Tibial nerve (tissue), 4 donors: ENCODE measurements around the gene GHR.

Experiments
- CTCF ChIP-seq, 5 experiments: fragments of 200-600 bp in 3 of 5; fragments of 450-650 bp in 2 of 5; sonication (generic) in 3 of 5; IDR thresholded peaks; one replicate each; pipeline ENCODE4 v1.5.1; 2016 to 2019; ENCODE audit warnings: antibody characterized with exemption in 5 of 5, mild to moderate bottlenecking in 3 of 5, moderate library complexity in 2 of 5
- EP300 ChIP-seq, 2 donors: sonication (generic); formaldehyde crosslinking; IDR thresholded peaks; one replicate each; pipeline ENCODE4 v1.6.1; 2017; ENCODE audit warnings: antibody characterized with exemption in 2 of 2, mild to moderate bottlenecking in 1 of 2
- POLR2A ChIP-seq, 2 donors: fragments of 450-650 bp; IDR thresholded peaks; one replicate each; pipeline ENCODE4 v1.6.1; 2017; ENCODE audit warnings: antibody characterized with exemption in 2 of 2, mild to moderate bottlenecking in 2 of 2, moderate library complexity in 2 of 2

DNA sequence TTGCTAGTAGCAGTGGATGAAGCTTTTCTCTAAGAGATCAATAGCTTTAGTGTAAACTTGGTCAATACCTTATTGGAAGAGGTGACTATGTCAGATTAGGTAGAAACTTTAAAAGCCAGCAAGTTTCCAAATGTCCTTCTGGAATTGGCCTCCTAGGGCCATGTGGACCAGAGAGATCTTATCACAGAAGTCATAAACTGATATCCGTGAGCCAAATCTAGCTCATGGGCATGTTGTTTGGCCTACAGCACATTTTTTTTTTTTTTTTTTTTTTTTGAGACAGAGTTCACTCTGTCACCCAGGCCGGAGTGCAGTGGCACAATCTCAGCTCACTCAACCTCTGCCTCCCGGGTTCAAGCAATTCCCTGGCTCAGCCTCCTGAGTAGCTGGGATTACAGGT lies 175.9 kb downstream of the GHR start:
- TF ChIP-seq POLR2A (IDR thresholded peaks at IDR 0.05) (no peak), CTCF (IDR thresholded peaks at IDR 0.05) (no peak), EP300 (IDR thresholded peaks at IDR 0.05) (no peak)
